ENCODE results near the gene LYPD6.

Gene LYPD6

DNA sequence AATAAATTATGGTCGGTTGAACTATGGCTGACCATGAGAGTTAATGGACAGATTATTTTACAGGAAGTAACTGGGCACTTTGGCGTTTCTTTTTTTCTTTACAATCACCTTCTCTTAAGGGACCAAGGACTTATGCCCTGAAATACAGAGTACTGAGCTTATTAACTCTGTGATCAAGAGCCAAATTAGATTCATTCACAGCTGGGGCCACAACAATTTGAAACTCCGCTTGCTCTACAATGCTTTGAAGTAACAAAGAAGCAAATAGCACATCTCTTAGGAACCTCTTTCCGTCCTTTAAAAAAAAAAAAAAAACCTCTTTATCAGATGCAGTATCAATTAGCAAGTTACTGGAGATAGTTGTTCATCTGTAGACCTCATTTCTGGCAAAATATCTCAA lies 112.0 kb downstream of the LYPD6 start:
- no peak for TF ChIP-seq POLR2A (IDR thresholded peaks at IDR 0.05; ENCODE audit: extremely low read depth, insufficient read length)
- TF ChIP-seq MYC (IDR thresholded peaks at IDR 0.05; ENCODE audit: low read depth, low read length) = no peak
- TF ChIP-seq, protein P1, sequence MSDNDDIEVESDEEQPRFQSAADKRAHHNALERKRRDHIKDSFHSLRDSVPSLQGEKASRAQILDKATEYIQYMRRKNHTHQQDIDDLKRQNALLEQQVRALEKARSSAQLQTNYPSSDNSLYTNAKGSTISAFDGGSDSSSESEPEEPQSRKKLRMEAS (IDR thresholded peaks at IDR 0.05; ENCODE audit: low read depth, low read length) = no peak
- TF ChIP-seq, protein P2, sequence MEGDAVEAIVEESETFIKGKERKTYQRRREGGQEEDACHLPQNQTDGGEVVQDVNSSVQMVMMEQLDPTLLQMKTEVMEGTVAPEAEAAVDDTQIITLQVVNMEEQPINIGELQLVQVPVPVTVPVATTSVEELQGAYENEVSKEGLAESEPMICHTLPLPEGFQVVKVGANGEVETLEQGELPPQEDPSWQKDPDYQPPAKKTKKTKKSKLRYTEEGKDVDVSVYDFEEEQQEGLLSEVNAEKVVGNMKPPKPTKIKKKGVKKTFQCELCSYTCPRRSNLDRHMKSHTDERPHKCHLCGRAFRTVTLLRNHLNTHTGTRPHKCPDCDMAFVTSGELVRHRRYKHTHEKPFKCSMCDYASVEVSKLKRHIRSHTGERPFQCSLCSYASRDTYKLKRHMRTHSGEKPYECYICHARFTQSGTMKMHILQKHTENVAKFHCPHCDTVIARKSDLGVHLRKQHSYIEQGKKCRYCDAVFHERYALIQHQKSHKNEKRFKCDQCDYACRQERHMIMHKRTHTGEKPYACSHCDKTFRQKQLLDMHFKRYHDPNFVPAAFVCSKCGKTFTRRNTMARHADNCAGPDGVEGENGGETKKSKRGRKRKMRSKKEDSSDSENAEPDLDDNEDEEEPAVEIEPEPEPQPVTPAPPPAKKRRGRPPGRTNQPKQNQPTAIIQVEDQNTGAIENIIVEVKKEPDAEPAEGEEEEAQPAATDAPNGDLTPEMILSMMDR (IDR thresholded peaks at IDR 0.05; ENCODE audit: low read depth, low read length) = no peak

DNA sequence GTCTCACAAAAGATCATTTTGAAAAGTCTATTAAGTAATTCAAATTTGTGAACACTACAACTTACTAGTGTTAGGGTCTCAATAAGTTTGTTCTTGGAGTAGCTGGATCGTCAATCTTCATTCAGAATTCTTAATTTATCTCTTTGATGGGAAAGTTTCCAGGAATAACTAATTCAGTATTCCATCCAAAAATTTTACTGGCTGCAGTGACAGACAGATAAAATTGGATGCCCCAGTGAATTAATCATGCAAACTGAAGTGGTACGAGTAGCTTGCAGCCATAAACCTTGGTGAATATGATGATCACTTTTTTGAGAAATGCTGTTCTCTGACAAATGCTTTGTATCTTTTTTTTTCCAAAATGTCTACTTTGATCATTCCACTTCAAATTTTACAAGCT lies 112.8 kb downstream of the LYPD6 start:
- no peak overlapping the region for H3K4me3 ChIP-seq (ENCODE audit: low read depth, low read length)
- no peak for DNase-seq (ENCODE audit: low read depth)
- TF ChIP-seq, protein P1 (IDR thresholded peaks at IDR 0.05; ENCODE audit: low read depth, low read length) = no peak
- TF ChIP-seq MYC (IDR thresholded peaks at IDR 0.05; ENCODE audit: low read depth, low read length) (no peak), POLR2A (IDR thresholded peaks at IDR 0.05; ENCODE audit: extremely low read depth, insufficient read length) (no peak)
- TF ChIP-seq, protein P2 (IDR thresholded peaks at IDR 0.05; ENCODE audit: low read depth, low read length) = no peak

More for the DNA sequence above, 112.0 kb downstream of the LYPD6 start:
- no peak for DNase-seq (ENCODE audit: low read depth)
- H3K4me3 ChIP-seq (ENCODE audit: low read depth, low read length) = no peak overlapping the region

DNA sequence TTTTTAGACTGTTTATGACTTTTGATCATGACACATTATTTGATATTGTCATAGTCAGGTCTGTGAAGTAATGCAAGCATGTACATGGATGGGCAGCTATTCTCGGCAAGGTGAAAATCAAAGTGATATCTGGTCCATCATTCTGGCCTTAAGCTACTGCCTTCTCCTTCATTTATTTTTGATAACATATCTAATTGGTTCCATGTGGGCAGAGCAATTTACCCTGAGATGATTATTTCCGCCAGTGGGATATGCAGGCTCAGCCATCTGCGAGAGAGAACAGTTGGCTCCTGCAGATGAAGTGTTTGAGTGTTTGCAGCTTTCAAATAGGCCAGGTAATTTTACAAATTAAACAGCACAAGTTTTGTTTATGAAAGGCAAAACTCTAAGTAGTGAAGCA lies 116.4 kb downstream of the LYPD6 start:
- TF ChIP-seq, protein P1 (IDR thresholded peaks at IDR 0.05; ENCODE audit: low read depth, low read length) = no peak
- TF ChIP-seq POLR2A (IDR thresholded peaks at IDR 0.05; ENCODE audit: extremely low read depth, insufficient read length) (no peak), MYC (IDR thresholded peaks at IDR 0.05; ENCODE audit: low read depth, low read length) (no peak)
- TF ChIP-seq, protein P2 (IDR thresholded peaks at IDR 0.05; ENCODE audit: low read depth, low read length) = no peak
- DNase-seq (ENCODE audit: low read depth) = no peak
- no peak overlapping the region for H3K4me3 ChIP-seq (ENCODE audit: low read depth, low read length)

DNA sequence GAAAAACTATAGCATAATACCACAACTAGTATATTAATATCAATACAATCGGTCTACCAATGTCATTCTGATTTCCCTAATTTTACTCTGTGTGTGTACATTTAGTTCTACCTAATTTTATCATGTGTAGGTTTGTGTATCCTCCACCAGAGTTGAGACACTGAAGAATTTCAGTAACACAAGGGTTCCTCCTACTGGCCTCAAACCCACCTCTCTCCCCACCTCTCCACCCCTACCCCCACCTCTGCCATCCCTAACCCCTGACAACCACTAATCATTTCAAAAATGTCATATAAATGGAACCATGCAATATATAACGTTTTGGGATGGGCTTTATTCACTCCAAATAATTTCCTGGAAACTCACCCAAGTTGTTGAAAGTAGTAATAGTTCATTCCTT lies 117.9 kb downstream of the LYPD6 start:
- no peak overlapping the region for H3K4me3 ChIP-seq (ENCODE audit: low read depth, low read length)
- DNase-seq (ENCODE audit: low read depth) = no peak
- TF ChIP-seq, protein P2 (IDR thresholded peaks at IDR 0.05; ENCODE audit: low read depth, low read length) = no peak
- TF ChIP-seq POLR2A (IDR thresholded peaks at IDR 0.05; ENCODE audit: extremely low read depth, insufficient read length) (no peak), MYC (IDR thresholded peaks at IDR 0.05; ENCODE audit: low read depth, low read length) (no peak)
- TF ChIP-seq, protein P1 (IDR thresholded peaks at IDR 0.05; ENCODE audit: low read depth, low read length) = no peak

DNA sequence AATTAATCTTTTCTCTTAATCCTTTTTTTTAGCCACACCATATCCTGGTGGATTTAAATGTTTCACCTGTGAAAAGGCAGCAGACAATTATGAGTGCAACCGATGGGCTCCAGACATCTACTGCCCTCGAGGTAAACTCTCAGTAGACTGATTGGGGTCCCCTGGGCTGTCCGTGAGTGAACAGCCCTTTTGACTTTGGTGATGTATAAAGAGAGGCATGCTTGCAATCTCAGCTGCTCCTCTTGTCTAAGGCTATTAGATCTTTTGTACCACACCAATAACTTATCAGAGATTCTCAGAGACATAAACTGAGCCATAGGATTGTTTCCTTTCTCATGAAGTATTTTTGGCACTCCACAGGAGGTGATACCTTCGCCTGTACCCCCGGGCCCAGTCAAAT lies 118.6 kb downstream of the LYPD6 start:
- no peak overlapping the region for H3K4me3 ChIP-seq (ENCODE audit: low read depth, low read length)
- DNase-seq (ENCODE audit: low read depth) = no peak
- TF ChIP-seq, protein P1 (IDR thresholded peaks at IDR 0.05; ENCODE audit: low read depth, low read length) = no peak
- TF ChIP-seq, protein P2 (IDR thresholded peaks at IDR 0.05; ENCODE audit: low read depth, low read length) = no peak
- TF ChIP-seq MYC (IDR thresholded peaks at IDR 0.05; ENCODE audit: low read depth, low read length) = no peak

All from NB4 (cell line).